Tibial nerve (tissue), 4 donors: ENCODE results near the gene USP37. TPM values are rescaled to one million over a fixed set of nuclear protein-coding genes. Genes with fewer than 3 reads are reported as not detected.

Source experiments
- DNase-seq, 2 donors: peaks; one replicate each; pipeline ENCODE4 v3.0.0-alpha.2; 2019; ENCODE audit warnings: low spot score in 2 of 2
- H3K27ac ChIP-seq, 4 donors: fragments of 200-600 bp; sonication (generic) in 3 of 4; one replicate each; pipeline ENCODE4 v1.5.1; 2017 to 2019; ENCODE audit warnings: mild to moderate bottlenecking in 1 of 4
- H3K27me3 ChIP-seq, 2 donors: fragments of 200-600 bp; sonication (generic) in 1 of 2; one replicate each; pipeline versions ENCODE4 v1.5.1 to v1.6.0; 2017 to 2019
- H3K36me3 ChIP-seq, 3 donors: fragments of 200-600 bp; sonication (generic); one replicate each; pipeline ENCODE4 v1.5.1; 2018 to 2019
- H3K4me1 ChIP-seq, 4 donors: fragments of 200-600 bp; sonication (generic) in 3 of 4; one replicate each; pipeline ENCODE4 v1.5.1; 2017 to 2019
- H3K4me3 ChIP-seq, 4 donors: fragments of 200-600 bp; sonication (generic) in 3 of 4; one replicate each; pipeline ENCODE4 v1.5.1; 2017 to 2019; ENCODE audit warnings: mild to moderate bottlenecking in 1 of 4, moderate library complexity in 1 of 4
- H3K9me3 ChIP-seq, 4 donors: fragments of 200-600 bp; sonication (generic) in 3 of 4; one replicate each; pipeline ENCODE4 v1.5.1; 2017 to 2019
- EP300 ChIP-seq, 2 donors: sonication (generic); formaldehyde crosslinking; IDR thresholded peaks; one replicate each; pipeline ENCODE4 v1.6.1; 2017; ENCODE audit warnings: antibody characterized with exemption in 2 of 2, mild to moderate bottlenecking in 1 of 2
- WGBS, 2 donors: methylation state at CpG; one replicate each; pipeline ENCODE4 v1.1.5; 2018; 5-methylcytosine and 5-hydroxymethylcytosine counted together
- small RNA-seq: library from RNA; depleted of rRNA; stranded (forward); fragments of <200 nt; gene quantifications from one replicate; pipeline ENCODE3, GENCODE V24; 2016
- total RNA-seq, 4 donors: library from RNA; depleted of rRNA; stranded (reverse); fragments of >200 nt; gene quantifications; one replicate each; pipeline ENCODE4 v1.1.0, GENCODE V29; 2016
- TF ChIP-seq, protein P1 (sequence below), 5 experiments: fragments of 200-600 bp in 3 of 5; fragments of 450-650 bp in 2 of 5; sonication (generic) in 3 of 5; IDR thresholded peaks; one replicate each; pipeline ENCODE4 v1.5.1; 2016 to 2019; ENCODE audit warnings: antibody characterized with exemption in 5 of 5, mild to moderate bottlenecking in 3 of 5, moderate library complexity in 2 of 5

Gene USP37
- total RNA-seq, 4 donors from 2014 or later: 14.0 to 40.8 (median 19.9) TPM

DNA sequence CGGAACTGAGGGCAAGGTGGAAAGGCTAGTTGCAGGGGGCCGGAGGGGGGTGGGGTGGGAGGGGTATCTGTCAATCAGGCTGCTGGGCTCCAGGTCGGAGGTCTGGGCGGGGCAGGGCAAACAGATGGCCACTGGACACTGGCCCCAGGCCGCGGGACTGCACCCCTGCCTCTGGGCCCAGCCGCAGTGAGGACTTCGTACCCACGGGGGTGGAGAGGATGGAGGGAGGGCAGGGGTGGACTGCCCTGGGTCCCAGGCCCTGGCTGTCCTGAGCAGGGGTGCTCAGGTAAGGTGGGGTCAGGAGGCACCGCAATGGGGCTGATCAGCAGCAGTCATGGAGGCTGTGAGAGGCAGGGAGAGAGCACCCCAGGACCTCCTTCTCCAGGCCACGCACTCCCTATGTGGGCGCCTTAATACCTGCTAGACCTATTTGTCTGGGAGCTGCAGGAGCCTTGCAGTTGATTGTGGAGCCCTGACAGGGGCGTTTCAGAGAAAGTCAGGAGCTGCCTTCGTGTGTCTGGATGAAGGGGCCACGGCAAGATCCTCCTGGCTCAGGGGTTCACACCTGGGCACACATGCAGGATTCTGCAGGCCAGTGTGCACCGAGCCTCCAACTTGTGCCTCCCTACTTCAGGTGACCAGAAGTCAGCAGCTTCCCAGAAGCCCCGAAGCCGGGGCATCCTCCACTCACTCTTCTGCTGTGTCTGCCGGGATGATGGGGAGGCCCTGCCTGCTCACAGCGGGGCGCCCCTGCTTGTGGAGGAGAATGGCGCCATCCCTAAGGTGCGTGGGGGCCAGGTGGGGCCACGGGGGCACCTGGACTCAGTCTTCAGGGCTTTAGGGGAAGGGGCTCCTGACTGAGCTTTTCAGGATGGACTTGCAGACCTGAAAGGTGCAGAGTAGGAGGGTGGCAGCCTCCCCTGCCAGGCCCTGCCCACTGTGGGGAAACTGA, 166.9 kb downstream of the USP37 start:
- H3K9me3 ChIP-seq: no peaks in the 10 kb centered on the region
- H3K4me1 ChIP-seq: peaks cover 0 to 66% (median 46%) of the 10 kb centered on the region in 4 donors
- H3K36me3 ChIP-seq: peaks cover 0 to 41% (median 4%) of the 10 kb centered on the region in 3 donors
- H3K27me3 ChIP-seq: no peaks in the 10 kb centered on the region
- WGBS, 2 donors: 13 to 18% methylated on average over 7 to 10 of the region's 24 CpGs
- H3K27ac ChIP-seq: peak overlapping the region; percentile 96 to 100 (median 98)
- no peak for DNase-seq
- TF ChIP-seq, protein P1, sequence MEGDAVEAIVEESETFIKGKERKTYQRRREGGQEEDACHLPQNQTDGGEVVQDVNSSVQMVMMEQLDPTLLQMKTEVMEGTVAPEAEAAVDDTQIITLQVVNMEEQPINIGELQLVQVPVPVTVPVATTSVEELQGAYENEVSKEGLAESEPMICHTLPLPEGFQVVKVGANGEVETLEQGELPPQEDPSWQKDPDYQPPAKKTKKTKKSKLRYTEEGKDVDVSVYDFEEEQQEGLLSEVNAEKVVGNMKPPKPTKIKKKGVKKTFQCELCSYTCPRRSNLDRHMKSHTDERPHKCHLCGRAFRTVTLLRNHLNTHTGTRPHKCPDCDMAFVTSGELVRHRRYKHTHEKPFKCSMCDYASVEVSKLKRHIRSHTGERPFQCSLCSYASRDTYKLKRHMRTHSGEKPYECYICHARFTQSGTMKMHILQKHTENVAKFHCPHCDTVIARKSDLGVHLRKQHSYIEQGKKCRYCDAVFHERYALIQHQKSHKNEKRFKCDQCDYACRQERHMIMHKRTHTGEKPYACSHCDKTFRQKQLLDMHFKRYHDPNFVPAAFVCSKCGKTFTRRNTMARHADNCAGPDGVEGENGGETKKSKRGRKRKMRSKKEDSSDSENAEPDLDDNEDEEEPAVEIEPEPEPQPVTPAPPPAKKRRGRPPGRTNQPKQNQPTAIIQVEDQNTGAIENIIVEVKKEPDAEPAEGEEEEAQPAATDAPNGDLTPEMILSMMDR (IDR thresholded peaks at IDR 0.05): no peak
- TF ChIP-seq EP300 (IDR thresholded peaks at IDR 0.05): no peak
- H3K4me3 ChIP-seq: peak overlapping the region; percentile 72 to 98 (median 94)

Small RNA genes lying within 50 kb of the gene (small RNA-seq; reads per million reads assigned to genes)
- gene MIR26B: 170 reads per million, percentile 96 among the genes with 10 or more reads in this experiment
- not detected for gene RNU6-136P

Other genes with a start within 250 kb of the USP37 start
- gene CATIP, start 211.5 kb downstream of the USP37 start, total RNA-seq: not detected
- gene SLC11A1, start 186.1 kb downstream of the USP37 start, total RNA-seq: 100 to 1,000 TPM in 1 of 4 donors, 10 to 100 TPM in 3; 19.0 to 213 (median 52.9) TPM
- 100 to 1,000 TPM; 122 to 164 (median 140) TPM for gene CTDSP1, start 168.5 kb downstream of the USP37 start, total RNA-seq
- gene VIL1, start 149.2 kb downstream of the USP37 start, total RNA-seq: not detected
- gene CNOT9, start 488 bp upstream of the USP37 start, total RNA-seq: 10 to 100 TPM; 34.2 to 66.4 (median 39.7) TPM
- gene PLCD4, start 39.5 kb upstream of the USP37 start, total RNA-seq: 10 to 100 TPM in 3 of 4 donors, 1 to 10 TPM in 1; 9.2 to 20.1 (median 13.4) TPM
- 10 to 100 TPM; 24.7 to 31.7 (median 26.6) TPM for gene ZNF142, start 91.3 kb upstream of the USP37 start, total RNA-seq
- gene BCS1L, start 91.3 kb upstream of the USP37 start, total RNA-seq: 10 to 100 TPM; 28.2 to 45.2 (median 38.0) TPM
- 10 to 100 TPM; 13.5 to 57.0 (median 19.5) TPM for gene RNF25, start 103.7 kb upstream of the USP37 start, total RNA-seq
- gene STK36, start 103.7 kb upstream of the USP37 start, total RNA-seq: 10 to 100 TPM; 63.9 to 71.4 (median 67.6) TPM
- gene TTLL4, start 142.5 kb upstream of the USP37 start, total RNA-seq: 10 to 100 TPM; 15.3 to 49.6 (median 38.4) TPM
- gene CYP27A1, start 213.8 kb upstream of the USP37 start, total RNA-seq: 10 to 100 TPM; 57.6 to 92.4 (median 78.9) TPM